ENCODE results near the gene SLC2A10. TPM values are rescaled to one million over a fixed set of nuclear protein-coding genes. Genes with fewer than 3 reads are reported as not detected.

SLC2A10 gene
- total and polyA plus RNA-seq, 2 experiments from 2014 or later, result 4.9 to 14.6 TPM

- Histone ChIP-seq H3K27ac (ENCODE audit: low read depth) (no peak overlapping the region), H3K79me2 (replicated peaks; ENCODE audit: insufficient read depth) (no peaks in the 10 kb centered on the region), H3K9me2 (ENCODE audit: insufficient read depth) (no peaks in the 10 kb centered on the region), H3K4me1 (ENCODE audit: insufficient read depth) (peaks cover 18% of the 10 kb centered on the region), H4K20me1 (replicated peaks; ENCODE audit: insufficient read depth) (no peaks in the 10 kb centered on the region), H3K4me3 (no peak overlapping the region), H3K27me3 (ENCODE audit: insufficient read depth) (no peaks in the 10 kb centered on the region), H3K36me3 (ENCODE audit: insufficient read depth) (no peaks in the 10 kb centered on the region), H3F3A (replicated peaks; ENCODE audit: low read depth) (no peaks in the 10 kb centered on the region), H3K4me2 (no peak overlapping the region), H2AFZ (peak overlapping the region; percentile 82)
- peaks cover 5% of the 10 kb centered on the region for H3K36me3 Mint-ChIP-seq (ENCODE audit: low read depth)
- H3K27me3 Mint-ChIP-seq (ENCODE audit: insufficient read depth, low read depth, poor library complexity), result peaks cover 1% of the 10 kb centered on the region
- H3K9me3 Mint-ChIP-seq, result peaks cover 19% of the 10 kb centered on the region
- no peak overlapping the region for H3K27ac Mint-ChIP-seq
- peaks cover 26% of the 10 kb centered on the region for H3K4me1 Mint-ChIP-seq
- ATAC-seq, result no peak
- no peak for DNase-seq (ENCODE audit: low spot score)
- TF ChIP-seq ZNF462 (CRISPR knock-in tag; IDR thresholded peaks at IDR 0.05) (no peak), NANOG (IDR thresholded peaks at IDR 0.05; ENCODE audit: borderline replicate concordance) (no peak), JUNB (IDR thresholded peaks at IDR 0.05; ENCODE audit: unreplicated experiment) (no peak), EZH2phosphoT487 (IDR thresholded peaks at IDR 0.05; ENCODE audit: unreplicated experiment) (no peak), EZH2 (IDR thresholded peaks at IDR 0.05; ENCODE audit: low read depth, unreplicated experiment) (no peak), POLR2AphosphoS5 (IDR thresholded peaks at IDR 0.05; ENCODE audit: low read depth) (no peak), ETS1 (IDR thresholded peaks at IDR 0.05) (no peak), CTCF (conservative IDR thresholded peaks at IDR 0.05; ENCODE audit: low read depth in 2 of 2) (no peak), CREB1 (CRISPR knock-in tag; IDR thresholded peaks at IDR 0.05; ENCODE audit: low read depth) (no peak)
- TF ChIP-seq, protein P1, sequence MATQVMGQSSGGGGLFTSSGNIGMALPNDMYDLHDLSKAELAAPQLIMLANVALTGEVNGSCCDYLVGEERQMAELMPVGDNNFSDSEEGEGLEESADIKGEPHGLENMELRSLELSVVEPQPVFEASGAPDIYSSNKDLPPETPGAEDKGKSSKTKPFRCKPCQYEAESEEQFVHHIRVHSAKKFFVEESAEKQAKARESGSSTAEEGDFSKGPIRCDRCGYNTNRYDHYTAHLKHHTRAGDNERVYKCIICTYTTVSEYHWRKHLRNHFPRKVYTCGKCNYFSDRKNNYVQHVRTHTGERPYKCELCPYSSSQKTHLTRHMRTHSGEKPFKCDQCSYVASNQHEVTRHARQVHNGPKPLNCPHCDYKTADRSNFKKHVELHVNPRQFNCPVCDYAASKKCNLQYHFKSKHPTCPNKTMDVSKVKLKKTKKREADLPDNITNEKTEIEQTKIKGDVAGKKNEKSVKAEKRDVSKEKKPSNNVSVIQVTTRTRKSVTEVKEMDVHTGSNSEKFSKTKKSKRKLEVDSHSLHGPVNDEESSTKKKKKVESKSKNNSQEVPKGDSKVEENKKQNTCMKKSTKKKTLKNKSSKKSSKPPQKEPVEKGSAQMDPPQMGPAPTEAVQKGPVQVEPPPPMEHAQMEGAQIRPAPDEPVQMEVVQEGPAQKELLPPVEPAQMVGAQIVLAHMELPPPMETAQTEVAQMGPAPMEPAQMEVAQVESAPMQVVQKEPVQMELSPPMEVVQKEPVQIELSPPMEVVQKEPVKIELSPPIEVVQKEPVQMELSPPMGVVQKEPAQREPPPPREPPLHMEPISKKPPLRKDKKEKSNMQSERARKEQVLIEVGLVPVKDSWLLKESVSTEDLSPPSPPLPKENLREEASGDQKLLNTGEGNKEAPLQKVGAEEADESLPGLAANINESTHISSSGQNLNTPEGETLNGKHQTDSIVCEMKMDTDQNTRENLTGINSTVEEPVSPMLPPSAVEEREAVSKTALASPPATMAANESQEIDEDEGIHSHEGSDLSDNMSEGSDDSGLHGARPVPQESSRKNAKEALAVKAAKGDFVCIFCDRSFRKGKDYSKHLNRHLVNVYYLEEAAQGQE (IDR thresholded peaks at IDR 0.05; ENCODE audit: unreplicated experiment), result no peak
- no peak overlapping the region for H3K4me3 Mint-ChIP-seq
Observed at GRCh38 chr20:46701556-46701955, 7.9 kb upstream of the SLC2A10 start.

Data from GM23338 (cell line).